Spleen (tissue), 11 donors: ENCODE measurements around the gene GPR173. TPM values are rescaled to one million over a fixed set of nuclear protein-coding genes. Genes with fewer than 3 reads are reported as not detected.

Experiments used
- DNase-seq: peaks from one replicate; pipeline ENCODE4 v3.0.0-alpha.2; 2020
- H3K27ac ChIP-seq, 8 donors: fragments of 200-600 bp; sonication (generic) in 7 of 8; 1 replicate in 4 of 8; 2 replicates in 4 of 8; pipeline versions ENCODE4 v1.5.0 to v1.8.0; 2016 to 2021; ENCODE audit warnings: inconsistent platforms in 4 of 8, mild to moderate bottlenecking in 4 of 8, moderate library complexity in 1 of 8
- H3K27me3 ChIP-seq, 7 donors: fragments of 200-600 bp; sonication (generic) in 6 of 7; replicated peaks in 1 of 7; 1 replicate in 4 of 7; 2 replicates in 3 of 7; pipeline versions ENCODE4 v1.5.0 to v1.8.0; 2016 to 2021; ENCODE audit warnings: inconsistent platforms in 3 of 7, mild to moderate bottlenecking in 1 of 7
- H3K36me3 ChIP-seq, 6 donors: fragments of 200-600 bp; sonication (generic) in 5 of 6; 1 replicate in 4 of 6; 2 replicates in 2 of 6; pipeline versions ENCODE4 v1.5.0 to v1.8.0; 2016 to 2021; ENCODE audit warnings: inconsistent platforms in 2 of 6
- H3K4me1 ChIP-seq, 6 donors: fragments of 200-600 bp; sonication (generic) in 5 of 6; 1 replicate in 3 of 6; 2 replicates in 3 of 6; pipeline versions ENCODE4 v1.5.0 to v1.8.0; 2016 to 2021; ENCODE audit warnings: inconsistent platforms in 3 of 6
- H3K4me3 ChIP-seq, 8 donors: fragments of 200-600 bp; sonication (generic) in 7 of 8; 1 replicate in 4 of 8; 2 replicates in 4 of 8; pipeline versions ENCODE4 v1.5.0 to v1.8.0; 2016 to 2021; ENCODE audit warnings: inconsistent platforms in 4 of 8, mild to moderate bottlenecking in 4 of 8, moderate library complexity in 2 of 8
- H3K9me3 ChIP-seq, 8 donors: fragments of 200-600 bp; sonication (generic) in 7 of 8; 1 replicate in 4 of 8; 2 replicates in 4 of 8; pipeline versions ENCODE4 v1.5.0 to v1.8.0; 2016 to 2021; ENCODE audit warnings: inconsistent platforms in 4 of 8
- CTCF ChIP-seq, 11 experiments: fragments of 200-600 bp in 7 of 11; fragments of 450-650 bp in 4 of 11; sonication (generic) in 4 of 11; IDR thresholded peaks in 8 of 11; conservative IDR thresholded peaks in 3 of 11; 1 replicate in 7 of 11; 2 replicates in 4 of 11; pipeline versions ENCODE4 v1.4.0 to v1.8.0; 2016 to 2021; ENCODE audit warnings: antibody characterized with exemption in 11 of 11, inconsistent platforms in 4 of 11, mild to moderate bottlenecking in 1 of 11
- POLR2A ChIP-seq, 3 donors: fragments of 450-650 bp; IDR thresholded peaks; one replicate each; pipeline ENCODE4 v1.5.1; 2017; ENCODE audit warnings: antibody characterized with exemption in 3 of 3, mild to moderate bottlenecking in 1 of 3
- POLR2AphosphoS5 ChIP-seq, 3 donors: sonication (generic); formaldehyde crosslinking; IDR thresholded peaks; one replicate each; pipeline ENCODE4 v1.5.1; 2017; ENCODE audit warnings: antibody characterized with exemption in 3 of 3
- WGBS, 5 donors: extraction: QIAGEN DNeasy Blood & Tissue Kit in 3 of 5; methylation state at CpG; one replicate each; pipeline versions ENCODE4 v1.1.5 to v1.1.7; 2013 to 2018; 5-methylcytosine and 5-hydroxymethylcytosine counted together
- intact Hi-C: fragments of 100-400 bp; cut with DNase I; formaldehyde crosslinking; loops from one replicate; pipeline ENCODE4 v1.15.0; 2023; ENCODE audit warnings: low total_unique reads
- polyA plus RNA-seq, 3 donors: library from polyadenylated mRNA; stranded (reverse); fragments of 200-250 nt; gene quantifications; one replicate each; pipeline ENCODE4 v1.2.1, GENCODE V29; 2013
- total RNA-seq, 7 donors: library from RNA; depleted of rRNA in 3 of 7; stranded (reverse); fragments of >200 nt in 3 of 7; fragmentation: NEBNext Ultra II Directional in 4 of 7; extraction: Animal tissue kit (Norgen Biotek cat#: 25700) in 4 of 7; gene quantifications; one replicate each; pipeline versions ENCODE4 v1.1.0 to v1.2.1, GENCODE V29; 2016 to 2021
- donor health status: healthy with polysubstance abuse.
- donor health status: DM: no; HTN: no; CAD: no; lungs with moderate emphysema.
- donor health status: DM: no; HTN: no; CAD: no.
- donor health status: Bipolar disorder and iron deficiency.
- donor health status: healthy.
- donor health status: DM: no; HTN: no; CAD: no.
- donor health status: DM: yes; HTN: yes; CAD: no.

Gene GPR173
- total and polyA plus RNA-seq, 10 donors, result 0.44 to 4.4 (median 2.0) TPM

DNA sequence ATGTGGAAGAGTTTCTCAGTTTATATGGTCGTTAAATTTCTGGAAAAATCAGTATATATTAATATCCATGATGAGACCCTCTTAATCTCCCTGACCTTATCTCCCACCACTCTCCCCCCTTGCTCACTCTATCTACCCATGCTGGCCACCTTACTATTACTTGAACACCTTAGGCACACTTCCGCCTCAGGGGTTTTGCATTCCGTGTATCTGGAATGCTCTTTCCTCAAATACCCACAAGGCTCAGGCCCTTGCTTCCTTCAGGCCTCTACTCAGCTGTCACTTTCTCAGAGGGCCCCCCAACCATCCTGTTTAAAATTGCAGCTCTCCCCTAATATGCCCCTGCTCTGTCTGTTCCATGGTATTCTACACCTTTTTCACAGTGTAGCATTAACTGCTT is 47.2 kb downstream of the GPR173 start:
- no peak overlapping the region for H3K4me3 ChIP-seq
- peaks cover 0 to 26% (median 8%) of the 10 kb centered on the region in 6 donors for H3K4me1 ChIP-seq
- 85 to 94% (median 90%) methylated on average over 3 of the region's 3 CpGs for WGBS, 5 donors
- no peak overlapping the region for H3K27ac ChIP-seq
- H3K27me3 ChIP-seq, result no peaks in the 10 kb centered on the region
- H3K9me3 ChIP-seq, result no peaks in the 10 kb centered on the region
- DNase-seq, result no peak
- peaks cover 0 to 20% (median 0%) of the 10 kb centered on the region in 6 donors for H3K36me3 ChIP-seq
- intact Hi-C loops, result no loop called here
- TF ChIP-seq POLR2AphosphoS5 (IDR thresholded peaks at IDR 0.05), result no peak
- no peak for TF ChIP-seq POLR2A (IDR thresholded peaks at IDR 0.05)
- TF ChIP-seq CTCF (IDR thresholded peaks at IDR 0.05 in 8 of 11, conservative IDR thresholded peaks at IDR 0.05 in 3 of 11), result no peak

- Histone ChIP-seq H3K4me1 (no peaks in the 10 kb centered on the region), H3K36me3 (peaks cover 0 to 10% (median 0%) of the 10 kb centered on the region in 6 donors), H3K4me3 (no peak overlapping the region), H3K27me3 (no peaks in the 10 kb centered on the region), H3K9me3 (no peaks in the 10 kb centered on the region), H3K27ac (peak overlapping the region in 3 of 8 donors; percentile 30 to 51 (median 38))
- TF ChIP-seq POLR2A (IDR thresholded peaks at IDR 0.05) (no peak), POLR2AphosphoS5 (IDR thresholded peaks at IDR 0.05) (no peak), CTCF (IDR thresholded peaks at IDR 0.05 in 8 of 11, conservative IDR thresholded peaks at IDR 0.05 in 3 of 11) (no peak)
- WGBS, 5 donors, result 83 to 100% (median 98%) methylated on average over 1 to 6 of the region's 6 CpGs
- intact Hi-C loops, result no loop called here
- no peak for DNase-seq
Measured at GRCh38 chrX:53114864-53115549, 66.4 kb downstream of the GPR173 start.

- 65 to 92% (median 82%) methylated on average over 1 to 2 of the region's 2 CpGs for WGBS, 5 donors
Measured at GRCh38 chrX:53115550-53115874, 66.9 kb downstream of the GPR173 start.

More at GRCh38 chrX:53115550-53115874, 66.9 kb downstream of the GPR173 start:
- peaks cover 0 to 10% (median 0%) of the 10 kb centered on the region in 6 donors for H3K36me3 ChIP-seq
- no peak for DNase-seq
- peak overlapping the region in 3 of 8 donors; percentile 30 to 51 (median 38) for H3K27ac ChIP-seq
- no peaks in the 10 kb centered on the region for H3K4me1 ChIP-seq
- no peaks in the 10 kb centered on the region for H3K9me3 ChIP-seq
- no peak for TF ChIP-seq POLR2A (IDR thresholded peaks at IDR 0.05)
- TF ChIP-seq CTCF (IDR thresholded peaks at IDR 0.05 in 8 of 11, conservative IDR thresholded peaks at IDR 0.05 in 3 of 11), result no peak
- TF ChIP-seq POLR2AphosphoS5 (IDR thresholded peaks at IDR 0.05), result no peak
- intact Hi-C loops, result no loop called here
- H3K27me3 ChIP-seq, result no peaks in the 10 kb centered on the region
- H3K4me3 ChIP-seq, result no peak overlapping the region
